Ishikawa (cell line): ENCODE results near the gene TTC27.

Experiments used
- CREB1 ChIP-seq: IDR thresholded peaks from 2 replicates; pipeline ENCODE4 v1.6.1; 2012; ENCODE audit warnings: low read depth
- EGR1 ChIP-seq: IDR thresholded peaks from 2 replicates; pipeline ENCODE4 v1.6.1; 2012
- EP300 ChIP-seq: IDR thresholded peaks from 2 replicates; pipeline ENCODE4 v1.6.1; 2012; ENCODE audit warnings: borderline replicate concordance
- MAX ChIP-seq: IDR thresholded peaks from 2 replicates; pipeline ENCODE4 v1.6.1; 2012
- NFIC ChIP-seq: IDR thresholded peaks from 2 replicates; pipeline ENCODE4 v1.6.1; 2012
- RAD21 ChIP-seq: IDR thresholded peaks from 2 replicates; pipeline ENCODE4 v1.6.1; 2012; ENCODE audit warnings: low read depth
- TAF1 ChIP-seq: IDR thresholded peaks from 2 replicates; pipeline ENCODE4 v1.6.1; 2012; ENCODE audit warnings: low read depth, mild to moderate bottlenecking
- TCF12 ChIP-seq: IDR thresholded peaks from 2 replicates; pipeline ENCODE4 v1.6.1; 2012; ENCODE audit warnings: low read depth
- YY1 ChIP-seq: IDR thresholded peaks from 2 replicates; pipeline ENCODE4 v1.6.1; 2012; ENCODE audit warnings: low read depth
- ZBTB7A ChIP-seq: IDR thresholded peaks from 2 replicates; pipeline ENCODE4 v1.6.1; 2012; ENCODE audit warnings: low read depth

- TF ChIP-seq EGR1 = no peak
- TF ChIP-seq RAD21 = no peak
- no peak for TF ChIP-seq TAF1
- TF ChIP-seq ZBTB7A = no peak
- TF ChIP-seq YY1 = no peak
- TF ChIP-seq TCF12 = no peak
- no peak for TF ChIP-seq EP300
- no peak for TF ChIP-seq MAX
- no peak for TF ChIP-seq CREB1
- TF ChIP-seq NFIC = no peak
Measured at GRCh38 chr2:32812316-32812715, 184.5 kb downstream of the TTC27 start.
